Stimulated activated CD4-positive, alpha-beta T cell treated with anti-CD3 and anti-CD28 coated beads, TNF-alpha, amount 100 ng/mL, for 24 hours (primary cell): Measurements from ENCODE around the gene LCNL1.
A peak's percentile ranks its signal among the peaks of the same experiment; 100 is the strongest.

Source experiments
- DNase-seq, 3 experiments: peaks; one replicate each; pipeline ENCODE4 v3.0.0-alpha.2; 2020; ENCODE audit warnings: low read depth in 3 of 3

LCNL1 gene

DNA sequence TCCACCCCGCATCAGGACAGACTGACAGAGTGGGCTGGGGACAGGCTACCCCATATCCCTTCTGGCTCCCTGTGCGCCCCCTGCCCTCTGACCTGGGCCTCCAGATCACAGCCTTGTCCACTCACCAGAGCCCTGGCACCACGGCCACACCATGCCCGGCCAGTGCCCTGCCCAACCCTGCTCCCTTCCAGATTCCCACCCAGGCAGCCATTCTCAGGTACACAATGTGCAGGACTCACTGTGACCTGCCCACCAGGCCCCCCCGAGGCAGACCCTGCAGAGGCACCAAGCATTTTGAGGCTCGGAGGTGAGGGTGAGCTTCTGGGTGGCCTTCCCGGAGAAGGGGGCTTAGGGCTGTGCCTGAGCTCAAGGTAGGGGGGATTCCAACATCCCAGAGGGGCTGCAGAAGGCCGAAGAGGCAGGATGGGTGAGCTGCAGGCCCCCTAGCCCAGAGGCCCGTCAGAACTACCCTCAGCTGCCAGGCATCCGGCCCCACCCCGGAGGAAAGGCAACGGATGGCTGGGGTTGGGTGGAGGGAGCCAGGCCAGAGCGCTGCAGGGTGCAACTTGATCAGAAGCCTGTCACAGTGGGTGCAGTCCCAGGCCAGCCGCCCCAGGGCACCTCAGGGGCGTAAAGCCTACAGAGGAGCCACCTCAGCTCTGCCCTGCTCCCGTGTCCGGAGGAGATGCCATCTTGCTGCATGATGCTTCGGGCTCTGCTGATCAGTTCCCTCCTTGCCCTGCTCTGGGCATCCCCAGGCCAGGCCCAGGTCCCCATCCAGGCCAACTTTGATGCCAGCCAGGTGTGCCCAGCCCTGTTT, at the start of gene LCNL1:
Gene LCNL1 (plus strand): TSS at position 762 of the 820 bp plus-strand sequence. CDS start 594 bp downstream, outside the sequence.
- no peak for DNase-seq

GRCh38 chr9:136934277-136934676, 48.5 kb upstream of the LCNL1 start:
- DNase-seq = no peak

DNA sequence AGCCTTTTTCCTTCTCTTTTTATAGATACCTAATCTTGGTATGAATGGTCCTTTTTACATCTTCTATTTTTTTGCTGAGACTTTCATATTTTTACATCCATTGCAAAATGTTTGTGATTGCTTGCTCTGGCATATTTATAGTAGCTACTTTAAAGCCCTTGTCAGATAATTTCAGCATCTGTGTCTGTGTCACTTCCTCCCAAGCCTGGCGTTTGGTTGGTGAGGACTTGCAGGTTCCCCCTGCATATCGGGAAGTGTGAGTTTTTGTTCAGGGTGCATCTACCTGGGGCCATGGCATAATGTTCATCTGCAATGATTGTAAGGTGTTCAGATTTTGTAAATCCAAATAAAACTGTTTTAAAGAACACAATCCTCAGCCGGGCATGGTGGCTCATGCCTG, 47.1 kb upstream of the LCNL1 start:
- no peak for DNase-seq

GRCh38 chr9:136936645-136937170, 46.1 kb upstream of the LCNL1 start:
- no peak for DNase-seq

DNA sequence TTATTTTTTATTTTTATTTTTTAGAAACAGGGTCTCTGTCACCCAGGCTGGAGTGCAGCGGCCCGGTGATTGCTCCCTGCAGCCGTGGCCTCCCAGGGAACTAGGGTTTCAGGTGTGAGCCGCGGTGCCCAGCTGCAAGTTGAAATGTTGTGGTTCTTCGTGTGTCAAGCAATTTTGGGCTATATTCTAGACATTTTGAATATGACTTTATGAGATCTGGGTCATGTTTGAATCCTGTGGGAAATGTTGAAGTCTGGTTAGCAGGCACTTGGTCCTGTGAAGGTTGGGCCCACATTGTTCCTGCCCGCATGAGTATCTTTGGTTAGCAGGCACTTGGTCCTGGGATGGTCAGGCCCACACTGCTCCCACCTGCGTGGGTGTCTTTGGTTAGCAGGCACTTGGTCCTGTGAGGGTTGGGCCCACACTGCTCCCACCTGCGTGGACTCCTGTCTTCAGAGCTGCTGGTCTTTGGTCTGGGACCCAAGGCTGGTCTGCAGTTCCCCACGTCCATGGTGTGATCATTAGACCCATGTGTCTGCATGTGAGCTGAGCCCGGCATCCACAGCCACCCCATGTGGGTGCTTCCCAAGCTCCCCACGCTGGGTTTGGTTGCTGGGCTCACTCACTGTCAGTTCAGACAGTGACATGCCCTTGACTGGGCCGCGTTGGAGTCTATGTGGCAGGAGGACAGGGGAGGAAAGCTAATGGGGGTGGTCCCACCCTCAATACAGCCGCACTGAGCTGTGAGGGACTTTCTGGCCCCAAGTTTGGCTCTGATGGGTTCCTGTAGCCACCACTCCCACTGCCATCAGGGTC, 45.4 kb upstream of the LCNL1 start:
- DNase-seq = no peak

DNA sequence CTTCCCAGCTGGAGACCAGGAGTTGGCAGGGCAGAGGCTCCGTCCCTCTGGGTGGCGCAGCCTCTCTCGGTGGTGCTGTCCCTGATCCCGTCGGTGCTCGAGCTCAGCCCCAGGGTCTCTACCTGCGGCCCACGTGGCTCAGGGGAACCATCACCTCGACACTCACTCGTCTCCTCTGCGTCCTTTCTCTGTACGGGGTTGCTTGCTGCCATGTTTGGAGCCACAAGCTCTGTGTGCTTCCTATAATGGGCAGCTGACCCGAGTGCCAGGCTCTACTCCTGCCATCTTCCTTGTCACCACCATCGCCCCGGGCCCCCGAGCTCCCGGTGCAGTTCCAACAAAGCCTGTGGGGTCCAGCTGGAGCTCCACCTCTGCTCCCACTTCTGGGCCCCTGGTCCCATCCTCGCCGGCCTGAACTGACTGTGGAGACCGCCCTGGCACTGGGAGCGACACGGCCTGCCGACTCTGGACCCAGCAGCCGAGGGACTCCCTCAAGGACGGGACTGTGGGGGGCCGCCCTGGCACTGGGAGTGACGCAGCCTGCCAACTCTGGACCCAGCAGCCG, 43.3 kb upstream of the LCNL1 start:
- no peak for DNase-seq

DNA sequence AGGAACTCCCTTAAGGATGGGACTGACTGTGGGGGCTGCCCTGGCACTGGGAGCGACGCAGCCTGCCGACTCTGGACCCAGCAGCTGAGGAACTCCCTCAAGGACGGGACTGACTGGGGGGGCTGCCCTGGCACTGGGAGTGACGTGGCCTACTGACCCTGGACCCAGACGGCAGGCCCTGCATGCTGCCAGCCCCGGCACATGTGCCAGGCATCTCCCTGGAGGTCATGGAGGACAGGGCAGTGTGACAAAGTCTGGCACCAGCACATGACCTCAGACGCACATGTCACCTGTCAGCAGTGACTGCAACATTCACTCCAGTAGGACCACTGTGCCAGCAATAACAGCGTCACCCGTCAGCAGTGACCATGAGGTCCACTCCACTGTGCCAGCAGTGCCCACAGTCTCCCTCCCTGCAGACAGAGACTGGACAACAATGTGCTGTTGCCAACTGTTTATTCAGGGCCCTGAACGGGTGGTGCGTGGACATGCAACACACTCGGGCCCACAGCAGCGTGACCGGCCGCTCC, 42.7 kb upstream of the LCNL1 start:
- no peak for DNase-seq

GRCh38 chr9:136940526-136941230, 42.1 kb upstream of the LCNL1 start:
- DNase-seq = no peak

GRCh38 chr9:136941231-136942111, 41.3 kb upstream of the LCNL1 start:
- no peak for DNase-seq

- DNase-seq = no peak
Observed at GRCh38 chr9:136942112-136942880, 40.5 kb upstream of the LCNL1 start.

- no peak for DNase-seq
Observed at GRCh38 chr9:136942881-136943230, 39.9 kb upstream of the LCNL1 start.

DNA sequence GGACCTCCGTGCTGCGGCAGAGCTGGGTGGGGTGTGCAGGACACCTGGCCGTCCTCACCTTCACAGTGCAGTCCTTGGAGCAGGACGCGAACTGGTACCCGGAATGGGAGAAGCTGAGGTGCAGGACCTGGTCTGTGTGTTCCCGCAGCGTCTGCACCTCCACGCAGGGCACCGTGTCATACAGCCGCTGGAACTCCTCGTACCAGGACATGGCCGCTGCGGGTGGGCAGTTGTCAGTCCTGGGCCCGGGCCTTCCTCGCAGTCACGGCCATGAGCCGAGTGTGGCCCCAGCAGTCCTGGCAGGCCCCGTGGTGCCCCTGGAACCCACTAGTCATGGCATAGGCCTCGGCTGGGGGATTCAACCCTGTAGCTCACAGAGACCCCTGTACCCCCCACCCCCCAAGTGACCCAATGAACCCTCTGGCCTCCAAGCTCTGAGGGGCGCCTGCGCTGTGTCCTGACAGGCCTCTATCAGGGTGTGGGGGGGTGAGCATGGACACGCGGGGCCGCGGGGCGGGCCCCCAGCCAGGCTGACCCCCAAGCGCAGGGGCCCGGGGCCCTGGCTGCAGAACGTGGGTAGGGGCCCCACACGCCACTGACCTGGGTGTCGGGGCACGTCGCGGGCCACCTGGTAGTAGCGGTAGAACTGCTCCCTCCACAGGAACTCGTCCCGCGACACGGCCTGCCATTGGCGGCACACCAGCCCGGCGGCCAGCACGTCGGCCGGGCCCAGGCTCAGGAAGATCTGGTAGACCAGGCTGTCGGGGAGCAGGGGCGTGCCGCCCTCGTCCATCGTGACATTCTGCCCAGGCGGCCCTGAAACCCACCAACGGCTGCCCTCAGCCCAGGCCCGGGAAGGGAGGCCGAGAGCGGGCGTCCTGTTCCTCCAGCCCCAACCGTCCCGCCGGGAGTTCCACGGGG, 39.2 kb upstream of the LCNL1 start:
- peak in 1 of 3 experiments; percentile 36 for DNase-seq

- DNase-seq = peak in 1 of 3 experiments; percentile 24
Observed at GRCh38 chr9:136944212-136944518, 38.6 kb upstream of the LCNL1 start.

GRCh38 chr9:136944519-136945332, 38.1 kb upstream of the LCNL1 start, which contains the start of the genes C8G and FBXW5:
C8G (plus strand) TSS chr9:136945243; CDS start chr9:136945321, 78 bp downstream.
FBXW5 (minus strand) TSS chr9:136944738; CDS start chr9:136944083, 655 bp downstream.
- peak; percentile 89 to 93 (median 92) for DNase-seq

GRCh38 chr9:136945333-136946227, 37.2 kb upstream of the LCNL1 start:
- no peak for DNase-seq

DNA sequence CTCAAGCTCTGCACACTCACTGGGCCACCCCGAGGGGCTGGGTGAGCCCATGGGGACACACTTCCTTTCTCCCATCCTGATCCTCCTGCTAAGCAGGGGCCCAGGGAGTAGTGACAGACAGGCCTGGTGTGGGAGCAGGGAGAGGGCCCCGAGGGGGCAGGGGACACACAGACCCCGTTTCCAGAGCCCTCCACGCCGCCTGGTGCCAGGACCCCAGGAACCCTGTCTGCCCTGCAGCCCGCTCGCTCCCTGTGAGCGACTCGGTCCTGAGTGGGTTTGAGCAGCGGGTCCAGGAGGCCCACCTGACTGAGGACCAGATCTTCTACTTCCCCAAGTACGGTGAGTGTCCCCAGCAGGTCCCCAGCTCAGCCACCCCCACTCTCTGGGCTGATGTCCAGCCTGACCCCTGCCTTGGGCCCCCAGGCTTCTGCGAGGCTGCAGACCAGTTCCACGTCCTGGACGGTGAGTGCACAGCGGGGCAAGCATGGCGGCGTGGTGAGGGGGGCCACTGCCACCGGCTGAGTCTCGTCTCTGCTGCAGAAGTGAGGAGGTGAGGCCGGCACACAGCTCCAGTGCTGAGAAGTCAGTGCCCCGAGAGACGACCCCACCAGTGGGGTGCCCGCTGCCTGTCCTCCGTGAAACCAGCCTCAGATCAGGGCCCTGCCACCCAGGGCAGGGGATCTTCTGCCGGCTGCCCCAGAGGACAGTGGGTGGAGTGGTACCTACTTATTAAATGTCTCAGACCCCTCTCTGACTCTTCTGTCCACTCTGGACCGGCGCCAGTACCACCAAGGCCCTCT, 36.4 kb upstream of the LCNL1 start:
- no peak for DNase-seq
